Glutamatergic neuron (in vitro differentiated cells): ENCODE measurements around the gene PLOD3. TPM values are rescaled to one million over a fixed set of nuclear protein-coding genes. Genes with fewer than 3 reads are reported as not detected.

ENCODE experiments used
- DNase-seq: peaks from one replicate; pipeline ENCODE4 v3.0.0; 2022
- H3K27ac Mint-ChIP-seq: one replicate; pipeline ENCODE4 v1.8.0; 2020; ENCODE audit warnings: mild to moderate bottlenecking, mixed read lengths, inconsistent platforms; ENCODE audit not compliant: unreplicated experiment
- H3K27me3 Mint-ChIP-seq: one replicate; pipeline ENCODE4 v1.8.0; 2020; ENCODE audit warnings: mild to moderate bottlenecking, moderate library complexity, mixed read lengths, inconsistent platforms; ENCODE audit not compliant: unreplicated experiment
- H3K36me3 Mint-ChIP-seq: one replicate; pipeline ENCODE4 v1.8.0; 2020; ENCODE audit warnings: mild to moderate bottlenecking, mixed read lengths, inconsistent platforms; ENCODE audit not compliant: unreplicated experiment
- H3K4me1 Mint-ChIP-seq: one replicate; pipeline ENCODE4 v1.8.0; 2020; ENCODE audit warnings: mild to moderate bottlenecking, low read depth, mixed read lengths, inconsistent platforms; ENCODE audit not compliant: unreplicated experiment
- H3K4me3 Mint-ChIP-seq: one replicate; pipeline ENCODE4 v1.8.0; 2020; ENCODE audit warnings: mild to moderate bottlenecking, mixed read lengths, inconsistent platforms; ENCODE audit not compliant: unreplicated experiment
- H3K9me3 Mint-ChIP-seq: one replicate; pipeline ENCODE4 v1.8.0; 2020; ENCODE audit warnings: mild to moderate bottlenecking, moderate library complexity, mixed read lengths, inconsistent platforms; ENCODE audit not compliant: unreplicated experiment
- total RNA-seq: library from RNA; stranded (reverse); fragmentation: NEBNext Ultra II Directional; extraction: Animal tissue kit (Norgen Biotek cat#: 25700); gene quantifications from one replicate; pipeline ENCODE4 v1.2.1, GENCODE V29; 2021; ENCODE audit not compliant: unreplicated experiment
- TF ChIP-seq, protein P1 (sequence below): fragments of 200-600 bp; sonication (generic); IDR thresholded peaks from one replicate; pipeline ENCODE4 v1.5.0; 2021; ENCODE audit not compliant: partially characterized antibody, unreplicated experiment

PLOD3 gene
- total RNA-seq, 1 donor from 2014 or later = 47.1 TPM

DNA sequence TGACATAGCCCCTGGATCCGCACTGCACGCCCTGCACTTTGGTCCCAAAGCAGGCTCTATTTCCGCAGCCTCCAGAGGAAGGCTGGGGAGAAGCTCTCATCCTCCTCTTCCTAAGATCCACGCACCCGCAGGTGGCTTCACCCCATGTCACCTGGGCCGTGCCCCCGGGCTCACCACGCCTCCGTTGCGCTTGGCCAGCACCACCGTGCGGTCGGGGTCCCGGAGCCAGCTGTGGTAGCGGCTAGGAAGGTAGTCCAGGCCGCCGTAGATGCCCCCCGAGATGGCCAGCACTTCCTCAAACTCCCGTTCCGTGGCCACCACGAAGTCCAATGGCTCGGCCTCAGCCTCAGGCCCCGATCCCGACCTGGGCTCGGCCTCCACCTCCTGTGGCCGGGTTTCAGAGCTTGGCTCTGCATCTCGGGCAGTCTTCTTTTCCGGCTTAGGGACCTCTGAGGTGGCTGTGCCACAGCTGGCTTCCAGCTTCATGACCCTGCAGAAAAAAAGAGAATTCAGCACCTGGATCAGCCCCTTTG is 43.0 kb downstream of the PLOD3 start:
- H3K4me1 Mint-ChIP-seq = peaks cover 10% of the 10 kb centered on the region
- H3K4me3 Mint-ChIP-seq = no peak overlapping the region
- H3K36me3 Mint-ChIP-seq = peaks cover 6% of the 10 kb centered on the region
- H3K27ac Mint-ChIP-seq = no peak overlapping the region
- DNase-seq = no peak
- H3K9me3 Mint-ChIP-seq = peaks cover 4% of the 10 kb centered on the region
- TF ChIP-seq, protein P1, sequence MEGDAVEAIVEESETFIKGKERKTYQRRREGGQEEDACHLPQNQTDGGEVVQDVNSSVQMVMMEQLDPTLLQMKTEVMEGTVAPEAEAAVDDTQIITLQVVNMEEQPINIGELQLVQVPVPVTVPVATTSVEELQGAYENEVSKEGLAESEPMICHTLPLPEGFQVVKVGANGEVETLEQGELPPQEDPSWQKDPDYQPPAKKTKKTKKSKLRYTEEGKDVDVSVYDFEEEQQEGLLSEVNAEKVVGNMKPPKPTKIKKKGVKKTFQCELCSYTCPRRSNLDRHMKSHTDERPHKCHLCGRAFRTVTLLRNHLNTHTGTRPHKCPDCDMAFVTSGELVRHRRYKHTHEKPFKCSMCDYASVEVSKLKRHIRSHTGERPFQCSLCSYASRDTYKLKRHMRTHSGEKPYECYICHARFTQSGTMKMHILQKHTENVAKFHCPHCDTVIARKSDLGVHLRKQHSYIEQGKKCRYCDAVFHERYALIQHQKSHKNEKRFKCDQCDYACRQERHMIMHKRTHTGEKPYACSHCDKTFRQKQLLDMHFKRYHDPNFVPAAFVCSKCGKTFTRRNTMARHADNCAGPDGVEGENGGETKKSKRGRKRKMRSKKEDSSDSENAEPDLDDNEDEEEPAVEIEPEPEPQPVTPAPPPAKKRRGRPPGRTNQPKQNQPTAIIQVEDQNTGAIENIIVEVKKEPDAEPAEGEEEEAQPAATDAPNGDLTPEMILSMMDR = no peak
- H3K27me3 Mint-ChIP-seq = peaks cover 57% of the 10 kb centered on the region

DNA sequence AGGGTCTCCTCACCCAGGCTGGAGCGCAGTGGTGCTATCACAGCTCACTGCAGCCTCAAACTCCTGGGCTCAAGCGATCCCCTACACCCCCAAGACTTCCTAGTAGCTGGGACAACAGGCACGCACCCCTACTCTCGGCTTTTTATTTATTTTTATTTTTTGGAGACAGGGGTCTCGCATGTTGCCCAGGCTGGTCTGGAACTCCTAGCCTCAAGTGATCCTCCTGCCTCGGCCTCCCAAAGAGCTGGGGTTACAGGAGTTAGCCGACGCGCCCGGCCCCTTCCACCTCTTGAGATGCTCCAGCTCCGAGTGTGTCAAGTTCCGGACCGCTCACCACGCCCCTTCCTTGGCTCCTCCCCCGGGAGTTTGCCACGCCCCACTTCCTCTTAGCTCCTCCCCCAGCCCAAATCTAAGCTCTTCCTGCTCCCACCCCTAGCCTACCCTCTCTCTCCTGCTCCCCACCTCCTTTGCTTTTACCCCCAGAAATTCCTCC is 43.6 kb downstream of the PLOD3 start:
- H3K4me3 Mint-ChIP-seq = no peak overlapping the region
- peaks cover 12% of the 10 kb centered on the region for H3K4me1 Mint-ChIP-seq
- peaks cover 6% of the 10 kb centered on the region for H3K36me3 Mint-ChIP-seq
- no peak for DNase-seq
- peaks cover 7% of the 10 kb centered on the region for H3K9me3 Mint-ChIP-seq
- H3K27ac Mint-ChIP-seq = no peak overlapping the region
- peaks cover 60% of the 10 kb centered on the region for H3K27me3 Mint-ChIP-seq
- TF ChIP-seq, protein P1 = no peak

GRCh38 chr7:101172854-101173751 is 44.3 kb downstream of the PLOD3 start:
- Mint-ChIP-seq H3K9me3 (peaks cover 10% of the 10 kb centered on the region), H3K27me3 (peaks cover 62% of the 10 kb centered on the region), H3K27ac (no peak overlapping the region), H3K4me1 (peaks cover 16% of the 10 kb centered on the region), H3K4me3 (peak overlapping the region; percentile 73), H3K36me3 (peaks cover 6% of the 10 kb centered on the region)
- no peak for DNase-seq
- TF ChIP-seq, protein P1 = no peak

GRCh38 chr7:101172005-101172853 is 45.2 kb downstream of the PLOD3 start:
- Mint-ChIP-seq H3K9me3 (peaks cover 13% of the 10 kb centered on the region), H3K27ac (no peak overlapping the region), H3K4me1 (peaks cover 24% of the 10 kb centered on the region), H3K4me3 (peak overlapping the region; percentile 73), H3K36me3 (peaks cover 6% of the 10 kb centered on the region), H3K27me3 (peaks cover 66% of the 10 kb centered on the region)
- TF ChIP-seq, protein P1 = no peak
- no peak for DNase-seq
